K562 (cell line): ENCODE measurements around the gene DNAJC9. TPM values are rescaled to one million over a fixed set of nuclear protein-coding genes. Genes with fewer than 3 reads are reported as not detected.

Experiments used
- BRD4 ChIP-seq: fragments of 200-600 bp; sonication (generic); IDR thresholded peaks from 2 replicates; pipeline ENCODE4 v1.6.1; 2017; ENCODE audit warnings: inconsistent platforms
- CCAR2 ChIP-seq: fragments of 200-400 bp; formaldehyde crosslinking; IDR thresholded peaks from 2 replicates; pipeline ENCODE4 v1.6.1; 2017; ENCODE audit warnings: mild to moderate bottlenecking, low read depth, low read length
- EGR1 ChIP-seq: fragments of 450-650 bp; conservative IDR thresholded peaks from 2 replicates; pipeline ENCODE4 v1.6.1; 2017; ENCODE audit warnings: mild to moderate bottlenecking
- RBM25 ChIP-seq: fragments of 200-400 bp; formaldehyde crosslinking; IDR thresholded peaks from 2 replicates; pipeline ENCODE4 v1.6.1; 2018; ENCODE audit warnings: low read length, low read depth, moderate library complexity; ENCODE audit not compliant: severe bottlenecking
- SETDB1 ChIP-seq: IDR thresholded peaks from one replicate; pipeline ENCODE4 v1.6.1; 2012; ENCODE audit warnings: low read length, control low read depth, inconsistent platforms
- SRSF1 ChIP-seq: fragments of 200-400 bp; formaldehyde crosslinking; IDR thresholded peaks from 2 replicates; pipeline ENCODE4 v1.6.1; 2017; ENCODE audit warnings: mild to moderate bottlenecking, low read depth, low read length, moderate library complexity
- ZNF274 ChIP-seq: IDR thresholded peaks from 2 replicates; pipeline ENCODE4 v1.6.1; 2011; ENCODE audit warnings: low read depth, mild to moderate bottlenecking, low read length, moderate library complexity, borderline replicate concordance
- ZNF583 ChIP-seq: fragments of 250-450 bp; sonication (Bioruptor Pico); IDR thresholded peaks from 2 replicates; pipeline ENCODE4 v1.4.0; 2020
- ZNF696 ChIP-seq: fragments of 250-450 bp; sonication (Bioruptor Pico); conservative IDR thresholded peaks from 2 replicates; pipeline ENCODE4 v1.4.0; 2020; ENCODE audit warnings: mild to moderate bottlenecking, moderate library complexity
- polyA plus RNA-seq, 8 experiments: library from polyadenylated mRNA; depleted of rRNA in 4 of 8; stranded (reverse) in 5 of 8; unstranded in 3 of 8; fragments of >200 nt; fragmentation: Nextera tagmentation in 2 of 8; fragmentation: Illumina TruSeq in 1 of 8; extraction: Ambion mirVana in 2 of 8; extraction: Trizol in 1 of 8; gene quantifications; 2 replicates each; pipeline versions ENCODE4 v1.2.1 to v1.2.3, GENCODE V29; 2011 to 2014; ENCODE audit warnings: inconsistent platforms in 1 of 8, missing spikeins in 1 of 8
- total RNA-seq, 7 experiments: library from RNA; depleted of rRNA in 6 of 7; stranded (reverse); fragments of >200 nt in 6 of 7; fragmentation: Illumina TruSeq in 2 of 7; extraction: Trizol in 2 of 7; gene quantifications; 2 replicates each; pipeline versions ENCODE4 v1.2.1 to v1.2.3, GENCODE V29; 2011 to 2021; ENCODE audit warnings: low replicate concordance in 1 of 7
- TF ChIP-seq, protein P1 (sequence below): fragments of 450-650 bp; IDR thresholded peaks from 2 replicates; pipeline ENCODE4 v1.6.1; 2017; ENCODE audit warnings: antibody characterized with exemption, mild to moderate bottlenecking
- TF ChIP-seq, protein P2 (sequence below): fragments of 250-450 bp; sonication (Bioruptor Pico); IDR thresholded peaks from 2 replicates; pipeline ENCODE4 v1.8.0; 2022; ENCODE audit warnings: moderate library complexity, mild to moderate bottlenecking, inconsistent platforms
- TF ChIP-seq, protein P3 (sequence below), 2 experiments: fragments of 450-650 bp; IDR thresholded peaks; 2 replicates each; pipeline ENCODE4 v1.6.1; 2016; ENCODE audit warnings: mild to moderate bottlenecking in 2 of 2, borderline replicate concordance in 1 of 2, low read depth in 1 of 2, moderate library complexity in 1 of 2

DNAJC9 gene
- total and polyA plus RNA-seq, 9 of the 15 experiments (the other 6 are each of a cell fraction or from before 2014, with no cell fraction given): 66.7 to 133 (median 102) TPM

DNA sequence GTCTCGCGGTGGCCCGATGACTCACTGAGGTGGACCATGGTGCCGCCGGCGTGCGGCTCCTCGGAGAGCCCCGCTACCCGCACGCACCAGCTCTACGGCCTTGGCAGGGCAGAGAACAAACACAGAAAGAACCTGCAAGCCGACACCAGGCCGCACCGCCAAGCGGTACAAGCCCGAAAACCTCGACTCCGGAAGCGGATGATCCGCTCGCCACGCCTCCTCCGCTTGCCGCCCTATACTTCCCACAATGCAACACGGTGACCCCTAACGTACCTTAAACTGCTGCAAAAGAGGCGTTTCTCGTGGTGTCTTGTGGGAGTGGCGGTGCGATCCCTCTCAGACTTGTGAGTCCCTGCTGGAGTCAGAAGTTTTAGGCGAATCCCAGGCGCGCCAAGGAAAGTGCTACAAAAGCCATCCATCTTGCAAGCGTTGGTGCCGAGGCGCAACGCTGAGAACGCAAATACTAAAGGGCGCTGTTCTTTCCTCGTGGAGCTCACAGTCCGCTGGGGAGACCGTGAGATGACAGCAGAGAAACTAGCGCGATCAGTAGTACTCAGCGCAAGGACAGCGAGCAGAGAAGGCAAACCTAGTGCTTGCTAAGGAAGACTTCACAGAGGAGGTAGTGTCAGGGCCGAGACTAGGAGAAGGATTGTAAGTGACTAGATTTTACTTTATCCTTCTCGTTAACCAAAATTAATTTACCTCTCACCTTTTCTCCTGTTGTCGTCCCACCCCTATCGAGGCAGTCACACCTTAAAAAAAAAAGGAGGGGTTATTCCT, 5.6 kb upstream of the DNAJC9 start, which contains the start of gene MRPS16 (continued):
- TF ChIP-seq, protein P1, sequence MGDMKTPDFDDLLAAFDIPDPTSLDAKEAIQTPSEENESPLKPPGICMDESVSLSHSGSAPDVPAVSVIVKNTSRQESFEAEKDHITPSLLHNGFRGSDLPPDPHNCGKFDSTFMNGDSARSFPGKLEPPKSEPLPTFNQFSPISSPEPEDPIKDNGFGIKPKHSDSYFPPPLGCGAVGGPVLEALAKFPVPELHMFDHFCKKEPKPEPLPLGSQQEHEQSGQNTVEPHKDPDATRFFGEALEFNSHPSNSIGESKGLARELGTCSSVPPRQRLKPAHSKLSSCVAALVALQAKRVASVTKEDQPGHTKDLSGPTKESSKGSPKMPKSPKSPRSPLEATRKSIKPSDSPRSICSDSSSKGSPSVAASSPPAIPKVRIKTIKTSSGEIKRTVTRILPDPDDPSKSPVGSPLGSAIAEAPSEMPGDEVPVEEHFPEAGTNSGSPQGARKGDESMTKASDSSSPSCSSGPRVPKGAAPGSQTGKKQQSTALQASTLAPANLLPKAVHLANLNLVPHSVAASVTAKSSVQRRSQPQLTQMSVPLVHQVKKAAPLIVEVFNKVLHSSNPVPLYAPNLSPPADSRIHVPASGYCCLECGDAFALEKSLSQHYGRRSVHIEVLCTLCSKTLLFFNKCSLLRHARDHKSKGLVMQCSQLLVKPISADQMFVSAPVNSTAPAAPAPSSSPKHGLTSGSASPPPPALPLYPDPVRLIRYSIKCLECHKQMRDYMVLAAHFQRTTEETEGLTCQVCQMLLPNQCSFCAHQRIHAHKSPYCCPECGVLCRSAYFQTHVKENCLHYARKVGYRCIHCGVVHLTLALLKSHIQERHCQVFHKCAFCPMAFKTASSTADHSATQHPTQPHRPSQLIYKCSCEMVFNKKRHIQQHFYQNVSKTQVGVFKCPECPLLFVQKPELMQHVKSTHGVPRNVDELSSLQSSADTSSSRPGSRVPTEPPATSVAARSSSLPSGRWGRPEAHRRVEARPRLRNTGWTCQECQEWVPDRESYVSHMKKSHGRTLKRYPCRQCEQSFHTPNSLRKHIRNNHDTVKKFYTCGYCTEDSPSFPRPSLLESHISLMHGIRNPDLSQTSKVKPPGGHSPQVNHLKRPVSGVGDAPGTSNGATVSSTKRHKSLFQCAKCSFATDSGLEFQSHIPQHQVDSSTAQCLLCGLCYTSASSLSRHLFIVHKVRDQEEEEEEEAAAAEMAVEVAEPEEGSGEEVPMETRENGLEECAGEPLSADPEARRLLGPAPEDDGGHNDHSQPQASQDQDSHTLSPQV: no peak
- TF ChIP-seq, protein P2, sequence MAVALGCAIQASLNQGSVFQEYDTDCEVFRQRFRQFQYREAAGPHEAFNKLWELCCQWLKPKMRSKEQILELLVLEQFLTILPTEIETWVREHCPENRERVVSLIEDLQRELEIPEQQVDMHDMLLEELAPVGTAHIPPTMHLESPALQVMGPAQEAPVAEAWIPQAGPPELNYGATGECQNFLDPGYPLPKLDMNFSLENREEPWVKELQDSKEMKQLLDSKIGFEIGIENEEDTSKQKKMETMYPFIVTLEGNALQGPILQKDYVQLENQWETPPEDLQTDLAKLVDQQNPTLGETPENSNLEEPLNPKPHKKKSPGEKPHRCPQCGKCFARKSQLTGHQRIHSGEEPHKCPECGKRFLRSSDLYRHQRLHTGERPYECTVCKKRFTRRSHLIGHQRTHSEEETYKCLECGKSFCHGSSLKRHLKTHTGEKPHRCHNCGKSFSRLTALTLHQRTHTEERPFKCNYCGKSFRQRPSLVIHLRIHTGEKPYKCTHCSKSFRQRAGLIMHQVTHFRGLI (CRISPR knock-in tag): no peak
- TF ChIP-seq, protein P3, sequence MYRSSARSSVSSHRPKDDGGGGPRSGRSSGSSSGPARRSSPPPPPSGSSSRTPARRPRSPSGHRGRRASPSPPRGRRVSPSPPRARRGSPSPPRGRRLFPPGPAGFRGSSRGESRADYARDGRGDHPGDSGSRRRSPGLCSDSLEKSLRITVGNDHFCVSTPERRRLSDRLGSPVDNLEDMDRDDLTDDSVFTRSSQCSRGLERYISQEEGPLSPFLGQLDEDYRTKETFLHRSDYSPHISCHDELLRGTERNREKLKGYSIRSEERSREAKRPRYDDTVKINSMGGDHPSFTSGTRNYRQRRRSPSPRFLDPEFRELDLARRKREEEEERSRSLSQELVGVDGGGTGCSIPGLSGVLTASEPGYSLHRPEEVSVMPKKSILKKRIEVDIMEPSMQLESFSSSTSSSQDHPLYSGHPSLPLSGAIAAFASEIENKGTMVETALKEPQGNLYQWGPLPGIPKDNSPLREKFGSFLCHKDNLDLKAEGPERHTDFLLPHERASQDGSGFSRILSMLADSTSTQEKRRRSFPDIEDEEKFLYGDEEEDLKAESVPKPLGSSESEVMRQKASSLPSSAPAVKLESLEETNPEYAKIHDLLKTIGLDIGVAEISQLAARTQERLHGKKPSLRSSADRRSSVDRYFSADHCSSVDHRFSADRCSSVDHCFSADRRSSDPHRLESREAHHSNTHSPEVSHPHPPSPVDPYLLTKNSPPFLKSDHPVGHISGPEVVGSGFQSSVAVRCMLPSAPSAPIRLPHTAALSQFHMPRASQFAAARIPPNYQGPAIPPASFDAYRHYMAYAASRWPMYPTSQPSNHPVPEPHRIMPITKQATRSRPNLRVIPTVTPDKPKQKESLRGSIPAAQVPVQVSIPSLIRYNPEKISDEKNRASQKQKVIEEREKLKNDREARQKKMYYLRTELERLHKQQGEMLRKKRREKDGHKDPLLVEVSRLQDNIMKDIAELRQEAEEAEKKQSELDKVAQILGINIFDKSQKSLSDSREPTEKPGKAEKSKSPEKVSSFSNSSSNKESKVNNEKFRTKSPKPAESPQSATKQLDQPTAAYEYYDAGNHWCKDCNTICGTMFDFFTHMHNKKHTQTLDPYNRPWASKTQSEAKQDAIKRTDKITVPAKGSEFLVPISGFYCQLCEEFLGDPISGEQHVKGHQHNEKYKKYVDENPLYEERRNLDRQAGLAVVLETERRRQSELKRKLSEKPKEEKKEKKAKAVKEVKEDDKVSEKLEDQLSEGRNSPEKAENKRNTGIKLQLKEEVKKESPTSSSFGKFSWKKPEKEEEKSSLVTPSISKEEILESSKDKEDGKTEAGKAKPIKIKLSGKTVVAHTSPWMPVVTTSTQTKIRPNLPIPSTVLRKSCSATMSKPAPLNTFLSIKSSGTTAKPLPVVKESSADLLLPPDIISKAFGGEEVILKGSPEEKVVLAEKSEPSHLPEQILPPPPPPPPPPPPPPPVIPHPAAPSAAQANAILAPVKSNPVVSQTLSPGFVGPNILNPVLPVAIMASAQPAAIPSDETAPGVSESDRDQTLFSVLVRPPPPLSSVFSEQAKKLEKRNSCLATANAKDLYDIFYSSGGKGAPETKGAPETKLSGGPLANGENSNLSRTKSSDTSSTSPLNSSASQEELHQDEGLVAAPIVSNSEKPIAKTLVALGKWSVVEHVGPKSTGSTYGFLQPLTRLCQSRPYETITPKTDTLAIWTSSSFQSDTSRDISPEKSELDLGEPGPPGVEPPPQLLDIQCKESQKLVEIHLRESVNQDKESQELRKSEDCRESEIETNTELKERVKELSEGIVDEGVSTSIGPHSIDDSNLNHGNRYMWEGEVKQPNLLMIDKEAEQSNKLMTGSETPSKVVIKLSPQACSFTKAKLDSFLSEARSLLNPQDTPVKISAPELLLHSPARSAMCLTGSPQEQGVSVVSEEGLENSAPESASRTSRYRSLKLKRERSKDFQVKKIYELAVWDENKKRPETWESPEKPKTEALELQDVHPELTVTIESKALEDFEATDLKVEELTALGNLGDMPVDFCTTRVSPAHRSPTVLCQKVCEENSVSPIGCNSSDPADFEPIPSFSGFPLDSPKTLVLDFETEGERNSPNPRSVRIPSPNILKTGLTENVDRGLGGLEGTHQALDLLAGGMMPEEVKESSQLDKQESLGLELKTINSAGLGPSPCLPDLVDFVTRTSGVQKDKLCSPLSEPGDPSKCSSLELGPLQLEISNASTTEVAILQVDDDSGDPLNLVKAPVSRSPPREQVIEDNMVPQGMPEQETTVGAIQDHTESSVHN (IDR thresholded peaks at IDR 0.05; ENCODE audit: borderline replicate concordance in 1 of 2, low read depth in 1 of 2): peak in 1 of 2 experiments; percentile 13; a peak in 1 of 4 replicates
- TF ChIP-seq RBM25 (no peak), ZNF583 (CRISPR knock-in tag) (0 out of 2 replicates have a peak, but pooled peaks have one; percentile 2), SETDB1 (no peak), CCAR2 (no peak), BRD4 (peak; percentile 91; the same call in 1 of the 2 replicates), SRSF1 (no peak), ZNF696 (CRISPR knock-in tag) (0 out of 2 replicates have a peak, but pooled peaks have one; percentile 65), EGR1 (no peak), ZNF274 (no peak)
